HG02884 (cell line): Measurements from ENCODE around the gene MTRR.
A peak's percentile ranks its signal among the peaks of the same experiment; 100 is the strongest.

Experiments used
- ATAC-seq: cut with Tn5 transposase; IDR thresholded peaks from one replicate; pipeline ENCODE4 v1.9.1; 2021; ENCODE audit warnings: mild to moderate bottlenecking, moderate library complexity; ENCODE audit not compliant: unreplicated experiment

MTRR gene

DNA sequence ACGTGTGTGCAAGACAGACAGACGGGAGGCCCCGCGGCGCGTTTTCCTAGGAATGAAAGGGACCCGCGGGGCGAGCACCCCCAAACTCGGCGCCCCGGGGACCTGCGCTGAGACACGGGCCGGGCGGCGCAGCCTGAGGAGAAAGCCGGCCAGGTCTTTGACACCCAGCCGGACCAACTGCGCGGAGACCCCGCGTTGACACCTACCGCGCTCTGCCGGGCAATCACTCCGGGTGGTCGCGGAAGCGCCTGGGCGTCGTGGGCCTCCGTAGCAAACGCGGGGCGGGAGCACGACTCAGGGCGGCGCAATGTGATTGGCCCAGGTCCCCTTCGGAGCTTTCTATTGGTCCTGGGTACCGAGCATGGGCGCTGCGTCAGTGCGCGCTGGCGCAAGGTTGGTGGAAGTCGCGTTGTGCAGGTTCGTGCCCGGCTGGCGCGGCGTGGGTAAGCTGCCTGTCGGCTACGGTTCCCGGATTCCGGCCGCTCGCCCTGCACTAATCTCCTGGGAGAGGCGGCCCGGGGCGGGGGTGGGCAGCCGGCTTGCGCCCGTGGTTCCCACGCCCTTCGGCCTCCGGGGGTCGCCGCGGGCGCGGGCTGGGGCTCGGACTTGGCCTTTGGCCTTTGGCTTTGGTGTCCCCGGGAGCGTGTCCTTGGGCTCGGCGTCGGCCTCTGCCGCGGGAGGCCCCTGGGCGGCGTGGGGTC, at the start of gene MTRR, which contains the start of gene FASTKD3:
Gene MTRR (plus strand): TSS at position 376 of the 701 bp plus-strand sequence. CDS start 1,647 bp downstream, outside the sequence.
Gene FASTKD3 (minus strand): TSS at position 259 of the 701 bp plus-strand sequence. CDS start 948 bp downstream, outside the sequence.
- peak; percentile 97 for ATAC-seq

DNA sequence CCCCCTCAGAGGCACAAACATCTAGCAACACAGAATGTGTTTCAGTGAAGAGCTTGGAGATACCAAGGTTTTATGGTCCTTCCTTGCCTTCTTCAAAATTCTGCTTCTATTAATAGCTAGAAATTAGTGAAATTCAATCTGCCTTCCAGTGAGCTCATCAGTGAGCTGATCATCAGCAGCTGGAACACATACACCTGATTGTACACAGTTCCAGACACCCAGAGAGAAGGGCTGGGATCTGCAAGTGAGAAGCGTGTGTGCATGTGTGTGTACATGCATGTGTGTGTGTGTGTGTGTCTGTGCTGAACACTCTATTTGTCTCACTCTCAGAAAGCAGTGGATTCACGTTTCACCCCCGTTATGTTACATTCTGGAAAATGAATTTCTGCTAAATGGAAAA, 46.5 kb upstream of the MTRR start:
- ATAC-seq = no peak

DNA sequence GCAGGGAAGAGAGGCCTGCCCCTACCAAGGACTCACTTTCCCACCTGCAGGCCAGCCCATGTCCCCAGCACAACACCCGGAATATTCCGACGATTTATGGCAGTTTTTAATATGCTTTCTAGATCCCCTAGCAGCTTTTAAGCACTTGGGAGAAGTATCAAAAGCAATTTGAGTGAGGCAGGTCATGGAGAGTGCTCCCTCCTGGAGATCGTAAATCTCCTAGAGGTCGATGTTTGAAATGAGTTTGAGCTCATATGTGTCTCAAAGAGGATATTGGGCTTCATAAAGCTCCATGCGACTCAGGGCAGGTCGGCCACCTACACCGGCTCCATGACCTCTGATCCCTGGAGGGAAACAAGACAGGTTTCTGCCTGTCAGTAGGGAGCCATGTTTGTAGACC, 45.4 kb upstream of the MTRR start:
- no peak for ATAC-seq

DNA sequence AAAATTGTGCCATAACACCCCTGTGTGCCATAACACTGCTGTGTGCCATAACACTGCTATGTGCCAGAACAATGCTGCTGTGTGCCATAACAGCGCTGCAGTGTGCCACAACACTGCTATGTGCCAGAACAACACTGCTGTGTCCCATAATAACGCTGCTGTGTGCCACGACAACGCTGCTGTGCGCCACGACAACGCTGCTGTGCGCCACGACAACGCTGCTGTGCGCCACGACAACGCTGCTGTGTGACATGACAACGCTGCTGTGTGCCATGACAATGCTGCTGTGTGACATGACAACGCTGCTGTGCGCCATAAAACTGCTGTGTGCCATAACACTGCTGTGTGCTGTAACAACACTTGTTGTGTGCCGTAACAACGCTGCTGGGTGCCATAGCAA, 44.0 kb upstream of the MTRR start:
- ATAC-seq = no peak

DNA sequence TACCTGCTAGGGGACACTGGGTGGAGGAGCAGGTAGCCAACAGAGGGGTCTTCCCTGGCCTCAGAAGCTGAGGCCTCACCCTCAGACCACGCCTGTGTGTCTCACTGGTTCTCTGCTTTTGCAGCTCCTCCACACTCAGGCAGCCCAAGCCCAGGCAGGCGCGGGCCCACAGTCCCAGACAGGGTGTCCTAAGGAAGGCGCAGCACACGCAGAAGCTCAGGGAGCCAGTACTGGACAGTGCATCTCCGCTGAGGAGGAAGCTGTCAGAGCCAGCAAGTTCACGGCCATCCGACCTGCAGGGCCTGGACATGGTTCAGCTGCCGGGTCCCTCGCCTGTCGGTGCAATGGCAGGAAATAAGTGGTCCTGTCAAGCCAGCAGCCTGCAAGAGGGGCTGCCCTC, 43.3 kb upstream of the MTRR start:
- ATAC-seq = no peak

DNA sequence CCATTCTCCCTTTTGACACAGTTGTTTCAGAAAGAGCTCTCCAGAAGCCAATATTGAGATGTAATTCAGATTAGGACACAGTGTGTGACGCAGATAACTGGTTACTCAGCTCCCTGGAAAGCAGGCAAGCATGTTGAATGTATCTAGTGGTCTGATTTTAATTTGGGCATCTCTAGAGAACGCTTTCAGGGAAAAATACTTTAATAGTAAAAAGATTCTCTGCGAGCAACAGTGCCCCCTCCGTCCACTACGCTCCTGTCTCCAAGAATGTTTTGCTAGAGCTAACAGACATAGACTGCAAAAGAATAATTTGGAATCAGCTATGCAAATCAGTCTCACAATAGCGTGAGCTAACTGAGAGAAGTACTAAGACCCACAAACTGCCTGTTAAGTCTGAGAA, 41.3 kb upstream of the MTRR start:
- no peak for ATAC-seq

DNA sequence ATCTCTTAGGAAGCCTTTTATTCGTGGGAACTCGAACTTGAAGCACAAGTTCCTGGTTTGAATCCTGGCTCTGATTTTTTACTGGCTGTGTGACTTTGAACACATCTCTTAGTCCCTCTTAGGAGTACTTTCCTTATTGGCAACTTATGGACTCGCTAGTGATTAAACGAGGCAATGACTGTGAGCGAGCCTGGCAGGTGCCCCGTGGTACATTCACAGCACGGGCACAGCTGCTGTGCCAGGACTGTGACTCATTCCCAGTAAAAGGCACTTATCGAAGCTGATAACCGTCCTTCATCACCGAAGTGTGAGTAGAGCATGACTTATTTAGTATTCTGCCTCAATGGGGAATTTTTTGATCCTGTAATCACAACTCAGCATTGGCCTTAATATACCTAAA, 40.7 kb upstream of the MTRR start:
- ATAC-seq = no peak

DNA sequence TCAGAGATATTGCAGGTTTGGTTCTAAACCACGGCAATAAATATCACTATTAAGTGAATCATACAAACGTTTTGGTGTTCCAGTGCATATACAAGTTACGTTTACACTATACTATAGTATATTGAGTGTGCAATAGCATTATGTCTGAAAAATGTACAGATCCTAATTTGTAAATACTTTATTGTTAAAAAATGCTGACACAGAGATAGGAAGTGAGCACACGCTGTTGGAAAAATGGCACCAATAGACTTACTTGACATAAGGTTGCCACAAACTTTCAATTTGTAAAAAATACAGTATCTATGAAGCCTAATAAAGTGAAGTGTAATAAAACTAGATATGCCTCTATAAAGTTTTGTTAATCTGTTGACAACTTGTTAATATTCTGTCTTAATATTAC, 34.0 kb upstream of the MTRR start:
- ATAC-seq = no peak

DNA sequence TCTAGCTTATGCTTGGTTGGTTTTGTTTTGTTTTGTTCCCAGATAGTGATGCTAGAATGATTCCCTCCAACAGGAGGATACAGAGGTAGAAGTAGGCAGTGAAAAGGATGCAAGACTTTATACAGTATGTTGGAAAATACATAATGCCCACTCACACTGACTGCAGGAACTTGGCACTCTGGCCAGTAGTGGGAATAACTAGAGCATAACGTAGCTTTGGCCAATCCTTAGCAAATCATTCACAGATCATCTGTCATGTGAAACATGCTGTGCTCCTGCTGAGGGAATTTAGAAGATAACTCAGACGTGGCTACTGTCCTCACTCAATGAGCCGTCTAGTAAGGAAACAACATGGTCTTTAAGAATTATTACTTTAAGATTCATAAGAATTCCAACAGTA, 31.5 kb upstream of the MTRR start:
- no peak for ATAC-seq

DNA sequence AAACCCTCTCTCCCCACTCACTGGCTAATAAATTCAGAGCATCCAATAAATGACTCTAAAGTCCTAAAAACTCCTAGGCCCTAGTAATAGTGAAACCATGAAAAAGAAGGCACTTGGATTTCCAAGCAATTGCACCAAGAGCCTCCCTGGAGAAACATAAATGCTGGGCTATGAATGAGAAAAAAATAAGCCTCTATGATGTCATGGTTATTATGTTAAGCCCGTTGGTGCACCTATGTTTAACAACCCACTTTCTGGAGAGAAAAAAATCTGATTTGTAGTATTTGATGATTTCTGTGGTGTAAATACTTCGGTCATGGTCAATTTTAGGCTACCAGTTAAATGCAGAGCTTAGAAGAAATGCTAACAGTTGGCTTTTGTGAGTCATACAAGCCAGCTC, 26.4 kb upstream of the MTRR start:
- ATAC-seq = no peak

DNA sequence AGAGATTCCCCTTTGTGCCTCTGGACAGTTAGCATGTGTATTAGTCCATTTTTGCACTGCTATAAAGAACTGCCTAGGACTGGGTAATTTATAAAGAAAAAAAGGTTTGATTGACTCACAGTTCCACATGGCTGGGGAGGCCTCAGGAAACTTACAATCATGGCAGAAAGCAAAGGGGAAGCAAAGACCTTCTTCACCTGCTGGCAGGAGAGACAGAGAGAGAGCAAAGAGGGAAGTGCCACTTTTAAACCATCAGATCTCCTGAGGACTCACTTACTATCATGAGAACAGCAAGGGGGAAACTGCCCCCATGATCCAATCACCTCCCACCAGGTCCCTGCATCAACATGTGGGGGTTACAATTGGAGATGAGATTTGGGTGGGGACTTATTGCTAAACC, 24.0 kb upstream of the MTRR start:
- ATAC-seq = no peak

DNA sequence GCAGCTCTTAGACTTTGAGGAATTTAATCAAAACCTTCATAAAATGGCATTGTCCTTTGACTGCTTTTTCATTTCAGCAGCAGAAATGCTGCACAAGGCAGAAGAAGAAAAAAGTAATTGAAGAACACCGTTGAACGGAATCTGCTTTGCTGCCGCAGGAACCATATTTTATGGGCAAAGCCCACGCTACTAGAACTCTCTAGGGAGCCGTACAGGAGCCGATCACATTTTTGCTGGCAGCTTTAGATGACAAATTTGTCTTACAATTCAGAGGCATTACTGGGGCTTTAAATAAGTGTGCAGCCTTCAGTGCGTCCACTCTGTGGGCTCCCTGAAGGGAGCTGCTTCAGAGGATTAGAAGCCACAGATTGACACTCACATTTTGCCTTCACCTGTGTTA, 23.4 kb upstream of the MTRR start:
- ATAC-seq = no peak

DNA sequence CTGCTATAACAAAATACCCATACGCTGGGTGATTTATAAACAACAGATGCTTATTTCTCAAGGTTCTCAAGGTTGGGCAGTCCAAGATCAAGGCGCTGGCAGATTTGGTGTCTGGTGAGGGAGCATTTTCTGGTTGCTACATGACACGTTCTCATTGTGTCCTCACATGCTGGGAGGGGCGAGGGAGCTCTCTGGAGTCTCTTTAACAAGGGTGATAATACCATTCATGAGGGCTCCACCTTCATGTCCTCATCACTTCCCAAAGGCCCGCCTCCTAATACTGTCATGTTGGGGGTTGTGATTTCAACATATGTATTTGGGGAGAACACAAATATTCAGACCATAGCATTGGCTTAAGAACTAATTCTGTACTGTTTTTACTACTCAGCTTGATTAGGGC, 22.6 kb upstream of the MTRR start:
- no peak for ATAC-seq

DNA sequence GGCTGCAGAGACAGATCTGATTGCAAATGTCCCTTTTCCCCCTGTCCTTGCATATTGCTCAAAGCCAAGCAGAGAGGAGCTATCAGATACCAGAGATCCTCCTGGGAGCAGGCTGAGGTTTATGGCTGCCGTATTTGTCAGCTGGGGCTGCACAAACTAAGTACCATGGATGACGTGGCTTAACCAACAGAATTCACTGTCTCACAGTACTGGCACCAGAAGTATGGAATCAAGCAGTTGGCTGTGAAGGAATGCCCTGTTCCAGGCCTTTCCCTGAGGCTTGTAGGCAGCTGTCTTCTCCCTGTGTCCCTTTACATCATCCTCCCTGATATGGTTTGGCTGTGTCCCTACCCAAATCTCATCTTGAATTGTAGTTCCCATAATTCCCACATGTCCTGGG, 20.7 kb upstream of the MTRR start:
- ATAC-seq = no peak

DNA sequence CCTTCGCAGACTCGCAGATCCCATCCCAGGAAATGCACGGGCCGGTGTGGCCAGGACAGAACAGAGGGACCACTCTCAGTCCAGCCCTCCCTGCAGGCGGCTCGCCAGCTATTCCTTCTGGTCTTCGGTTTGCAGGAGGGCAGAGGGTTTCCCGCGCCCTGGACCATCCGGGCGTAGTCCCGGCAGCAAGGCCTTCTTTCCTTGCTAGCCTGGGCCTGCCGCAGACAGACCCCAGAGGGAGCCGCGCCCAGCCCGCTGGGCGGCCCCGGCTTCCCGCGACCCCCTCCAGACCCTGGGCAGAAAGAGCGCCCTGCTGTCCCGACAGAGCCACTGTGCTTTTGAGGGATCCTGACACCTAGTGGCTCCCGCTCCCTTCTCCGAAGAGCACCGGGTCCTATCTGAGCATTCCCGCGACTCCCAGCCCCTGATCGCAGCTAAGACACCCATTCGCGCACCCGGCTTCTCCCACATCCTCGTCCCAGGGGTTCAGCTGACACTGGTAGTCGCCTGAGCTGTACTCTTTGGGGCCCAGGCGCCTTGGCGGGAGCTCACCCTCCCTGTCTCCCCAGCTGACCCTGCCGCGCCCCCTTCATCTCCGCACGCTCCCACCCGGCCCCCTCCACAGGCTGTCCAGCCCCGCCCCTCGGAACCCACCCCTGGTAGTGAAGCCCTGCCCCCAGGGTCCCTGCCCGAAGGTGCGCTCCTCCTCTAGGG, 19.1 kb upstream of the MTRR start:
- no peak for ATAC-seq

DNA sequence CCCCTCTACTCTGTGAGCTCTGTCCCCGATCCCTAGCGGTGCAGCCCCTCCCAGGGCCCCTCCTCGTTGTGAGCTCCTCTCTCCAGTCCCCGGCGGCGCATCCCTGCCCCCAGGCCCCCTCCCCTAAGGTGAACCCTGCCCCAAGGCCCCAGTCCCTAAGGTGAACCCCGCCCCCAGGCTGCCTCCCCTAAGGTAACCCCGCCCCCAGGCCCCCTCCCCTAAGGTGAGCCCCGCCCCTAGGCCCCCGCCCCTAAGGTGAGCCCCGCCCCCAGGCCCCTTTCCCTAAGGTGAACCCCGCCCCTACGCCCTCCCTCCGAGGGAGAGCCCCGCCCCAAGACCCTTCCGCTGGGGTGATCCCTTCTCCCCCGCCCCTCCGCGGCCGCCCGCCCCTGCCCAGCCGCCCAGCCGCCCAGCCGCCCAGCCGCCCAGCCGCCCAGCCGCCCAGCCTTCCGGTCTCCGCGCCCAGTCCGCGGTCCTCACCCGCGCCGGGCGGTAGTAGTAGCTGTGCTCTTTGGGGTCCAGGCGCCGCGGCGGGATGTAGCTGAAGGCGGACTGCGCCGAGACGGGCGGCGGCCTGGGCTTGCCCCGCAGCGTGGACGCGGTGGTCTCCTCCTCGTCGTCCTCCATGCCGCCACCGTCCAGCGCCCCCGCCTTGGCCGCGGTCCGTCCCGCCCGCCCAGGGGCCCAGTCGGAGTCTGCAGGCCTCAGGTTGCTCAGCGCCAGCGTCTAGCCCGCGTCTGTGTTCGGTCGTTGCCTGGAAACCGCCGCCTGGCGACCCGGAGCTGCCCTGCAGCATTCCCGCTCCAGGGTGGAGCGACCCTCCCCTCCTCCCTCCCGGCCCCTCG, 18.3 kb upstream of the MTRR start, which contains the start of gene CFAP90:
Gene CFAP90 (minus strand): TSS at position 739 of the 845 bp plus-strand sequence. CDS start 112 bp downstream, at position 627.
- ATAC-seq = no peak

DNA sequence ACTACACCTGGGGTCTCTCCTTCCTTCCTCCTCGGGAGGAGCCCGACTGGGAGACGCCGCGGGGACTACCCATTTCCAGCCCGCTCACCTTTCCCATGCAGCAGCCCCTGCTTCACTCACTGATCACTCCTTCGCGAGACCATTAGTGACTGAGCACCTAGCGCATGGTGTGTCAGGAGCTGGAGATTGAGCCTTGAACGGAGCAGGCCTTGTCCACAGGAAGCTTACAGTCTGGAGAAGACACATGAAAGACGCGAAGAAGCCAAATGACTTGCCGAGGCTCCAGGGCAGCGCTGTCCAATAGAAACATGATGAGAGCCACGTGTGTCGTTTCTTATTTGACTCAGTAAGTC, 17.7 kb upstream of the MTRR start:
- ATAC-seq = no peak

DNA sequence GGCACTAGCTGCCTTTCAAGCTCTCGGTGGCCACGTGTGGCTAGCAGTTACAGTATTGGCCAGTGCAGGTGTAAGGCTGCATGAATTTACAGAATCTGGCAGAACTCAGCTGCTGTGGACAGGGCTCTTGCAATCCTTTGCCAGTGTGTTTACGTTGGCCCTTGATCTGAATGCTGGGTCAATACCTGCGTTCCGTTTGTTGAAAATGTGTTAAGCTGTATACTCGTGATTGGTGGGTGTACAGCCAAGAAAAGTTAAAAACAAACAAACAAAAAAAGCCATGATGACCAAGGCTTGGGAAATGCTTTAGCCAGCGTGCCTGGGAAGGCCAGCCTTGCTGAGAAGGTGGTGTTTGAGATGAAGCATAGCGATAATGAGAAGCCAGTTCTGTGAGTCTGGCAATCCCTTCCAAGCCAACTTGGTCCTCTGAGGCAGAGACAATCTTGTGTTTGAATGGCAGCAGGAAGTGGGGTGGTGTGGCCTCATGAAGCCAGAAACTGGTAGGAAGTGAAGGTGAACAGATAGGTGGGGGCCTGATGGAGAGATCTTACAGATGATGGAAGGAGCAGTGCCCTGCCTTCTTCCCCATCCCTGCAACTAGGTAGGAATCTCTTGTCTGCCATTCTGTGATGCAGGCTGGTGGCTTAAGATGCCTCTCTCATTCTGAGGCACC, 17.2 kb upstream of the MTRR start:
- no peak for ATAC-seq

DNA sequence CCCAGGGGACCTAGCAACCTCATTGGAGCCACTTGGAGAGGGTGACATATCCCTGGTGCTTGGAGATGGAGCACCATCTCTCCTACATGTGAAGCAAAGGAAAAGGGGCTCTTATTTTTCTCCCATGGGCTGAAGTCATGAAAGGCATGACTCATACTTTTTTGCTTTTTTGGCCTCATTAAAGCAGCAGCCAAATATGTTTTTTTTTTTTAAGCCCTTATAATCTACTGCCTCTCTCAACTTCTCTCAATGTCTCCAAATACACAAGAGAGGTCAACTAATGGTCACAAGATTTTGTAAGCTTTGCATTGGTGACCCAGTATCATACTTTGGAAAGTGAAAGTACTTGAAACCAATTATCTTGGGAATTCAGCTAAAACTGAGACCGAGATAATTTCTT, 16.4 kb upstream of the MTRR start:
- ATAC-seq = no peak

DNA sequence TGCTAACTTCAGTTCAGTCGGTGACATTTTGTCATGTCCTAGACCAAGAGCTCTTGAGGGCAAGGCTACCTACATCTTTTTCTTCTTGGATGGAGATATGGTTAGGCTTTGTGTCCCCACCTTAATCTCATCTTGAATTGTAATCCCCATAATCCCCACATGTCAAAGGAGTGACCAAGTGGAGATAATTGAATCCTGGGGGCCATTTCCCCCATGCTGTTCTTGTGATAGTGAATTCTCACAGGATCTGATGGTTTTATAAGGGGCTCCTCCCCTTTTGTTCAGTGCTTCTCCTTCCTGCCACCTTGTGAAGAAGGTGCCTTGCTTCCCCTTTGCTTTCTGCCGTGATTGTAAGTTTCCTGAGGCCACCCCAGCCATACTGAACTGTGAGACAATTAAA, 16.0 kb upstream of the MTRR start:
- no peak for ATAC-seq

DNA sequence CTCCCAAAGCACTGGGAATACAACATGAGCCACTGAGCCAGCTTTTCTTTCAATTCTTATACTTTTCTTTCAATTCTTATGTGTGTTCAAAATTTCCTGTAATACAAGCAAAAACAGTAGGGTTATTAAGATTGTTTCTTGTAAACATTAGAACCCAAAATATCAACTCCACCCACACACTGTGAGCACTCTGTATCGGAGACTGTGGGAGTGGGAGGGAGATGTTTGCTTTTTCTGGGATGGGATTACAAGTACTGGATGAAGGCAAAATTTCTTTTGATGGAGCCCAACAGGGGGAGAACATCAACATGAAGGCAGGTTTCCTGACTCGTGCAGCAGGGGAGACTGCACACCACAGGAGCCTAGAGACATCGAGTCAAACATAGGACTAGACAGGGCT, 13.3 kb upstream of the MTRR start:
- no peak for ATAC-seq
